H9 (cell line): ENCODE results near the gene SLC7A6. TPM values are rescaled to one million over a fixed set of nuclear protein-coding genes. Genes with fewer than 3 reads are reported as not detected.

ENCODE experiments used
- DNase-seq: peaks from one replicate; pipeline ENCODE4 v3.0.0-alpha.2; 2017
- H2AFZ ChIP-seq: one replicate; pipeline ENCODE4 v1.6.1; 2013; ENCODE audit warnings: mild to moderate bottlenecking, low read length, control low read depth, moderate library complexity
- H2AK5ac ChIP-seq: 2 replicates; pipeline ENCODE4 v1.6.1; 2013; ENCODE audit warnings: low read length, control low read depth, mixed read lengths; ENCODE audit not compliant: insufficient read length
- H2BK120ac ChIP-seq: one replicate; pipeline ENCODE4 v1.6.1; 2013; ENCODE audit warnings: low read depth, mild to moderate bottlenecking, low read length, control low read depth, inconsistent platforms; ENCODE audit not compliant: poor library complexity, severe bottlenecking
- H2BK12ac ChIP-seq: 2 replicates; pipeline ENCODE4 v1.6.1; 2013; ENCODE audit warnings: low read length, control low read depth, mixed read lengths, low read depth; ENCODE audit not compliant: insufficient read length
- H2BK15ac ChIP-seq: 2 replicates; pipeline ENCODE4 v1.6.1; 2013; ENCODE audit warnings: low read depth, low read length, control low read depth
- H2BK20ac ChIP-seq: one replicate; pipeline ENCODE4 v1.6.1; 2013; ENCODE audit warnings: low read depth, mild to moderate bottlenecking, low read length, control low read depth, inconsistent platforms; ENCODE audit not compliant: poor library complexity, severe bottlenecking
- H2BK5ac ChIP-seq: 2 replicates; pipeline ENCODE4 v1.6.1; 2013; ENCODE audit warnings: low read length, control low read depth, mixed read lengths; ENCODE audit not compliant: insufficient read length
- H3K14ac ChIP-seq: 2 replicates; pipeline ENCODE4 v1.6.1; 2013; ENCODE audit warnings: low read length, control low read depth; ENCODE audit not compliant: insufficient read depth
- H3K18ac ChIP-seq: 2 replicates; pipeline ENCODE4 v1.6.1; 2013; ENCODE audit warnings: low read depth, mild to moderate bottlenecking, mixed read lengths, low read length, control low read depth; ENCODE audit not compliant: insufficient read length
- H3K23ac ChIP-seq: 2 replicates; pipeline ENCODE4 v1.6.1; 2013; ENCODE audit warnings: low read length, control low read depth, mixed read lengths, low read depth; ENCODE audit not compliant: insufficient read length
- H3K23me2 ChIP-seq: 2 replicates; pipeline ENCODE4 v1.6.1; 2013; ENCODE audit warnings: low read depth, mild to moderate bottlenecking, mixed read lengths, low read length, control low read depth; ENCODE audit not compliant: insufficient read length, poor library complexity, severe bottlenecking
- H3K27ac ChIP-seq: 2 replicates; pipeline ENCODE4 v1.5.1; 2013; ENCODE audit warnings: low read length, control low read depth, mixed read lengths, low read depth; ENCODE audit not compliant: insufficient read length
- H3K27me3 ChIP-seq: 2 replicates; pipeline ENCODE4 v1.6.1; 2013; ENCODE audit warnings: low read length, control low read depth, inconsistent platforms; ENCODE audit not compliant: insufficient read depth
- H3K4ac ChIP-seq: 2 replicates; pipeline ENCODE4 v1.6.1; 2013; ENCODE audit warnings: low read depth, mild to moderate bottlenecking, control low read depth, inconsistent platforms, low read length, moderate library complexity
- H3K4me1 ChIP-seq: 2 replicates; pipeline ENCODE4 v1.6.1; 2013; ENCODE audit warnings: low read length, control low read depth, inconsistent platforms; ENCODE audit not compliant: insufficient read depth
- H3K4me2 ChIP-seq: 2 replicates; pipeline ENCODE4 v1.6.1; 2013; ENCODE audit warnings: low read length, control low read depth, mixed read lengths; ENCODE audit not compliant: insufficient read length, insufficient read depth
- H3K56ac ChIP-seq: 2 replicates; pipeline ENCODE4 v1.6.1; 2013; ENCODE audit warnings: low read depth, mild to moderate bottlenecking, mixed read lengths, low read length, control low read depth; ENCODE audit not compliant: insufficient read length
- H3K79me1 ChIP-seq: 2 replicates; pipeline ENCODE4 v1.6.1; 2013; ENCODE audit warnings: low read depth, mild to moderate bottlenecking, moderate library complexity, low read length, control low read depth, inconsistent platforms; ENCODE audit not compliant: insufficient read depth, poor library complexity, severe bottlenecking
- H3K79me2 ChIP-seq: 2 replicates; pipeline ENCODE4 v1.6.1; 2013; ENCODE audit warnings: low read length, control low read depth, inconsistent platforms; ENCODE audit not compliant: insufficient read depth
- H3K9ac ChIP-seq: 2 replicates; pipeline ENCODE4 v1.6.1; 2013; ENCODE audit warnings: low read length, control low read depth, mixed read lengths; ENCODE audit not compliant: insufficient read length; ENCODE audit errors: extremely low read depth
- H3K9me3 ChIP-seq: one replicate; pipeline ENCODE4 v1.6.1; 2013; ENCODE audit warnings: low read depth, low read length, inconsistent platforms; ENCODE audit not compliant: control insufficient read depth
- H3T11ph ChIP-seq: one replicate; pipeline ENCODE4 v1.6.1; 2013; ENCODE audit warnings: mild to moderate bottlenecking, low read length, control low read depth, inconsistent platforms
- H4K20me1 ChIP-seq: one replicate; pipeline ENCODE4 v1.6.1; 2013; ENCODE audit not compliant: control insufficient read depth, insufficient read length, insufficient read depth
- H4K5ac ChIP-seq: 2 replicates; pipeline ENCODE4 v1.6.1; 2013; ENCODE audit warnings: low read depth, mild to moderate bottlenecking, mixed read lengths, low read length, control low read depth; ENCODE audit not compliant: insufficient read length
- H4K8ac ChIP-seq: replicated peaks from 2 replicates; pipeline ENCODE4 v1.6.1; 2013; ENCODE audit warnings: low read length, control low read depth, mixed read lengths, low read depth; ENCODE audit not compliant: insufficient read length
- H4K91ac ChIP-seq: 2 replicates; pipeline ENCODE4 v1.6.1; 2013; ENCODE audit warnings: low read depth, mild to moderate bottlenecking, moderate library complexity, mixed read lengths, low read length, control low read depth; ENCODE audit not compliant: insufficient read length
- H3K27ac Mint-ChIP-seq, 3 experiments: 2 replicates in 2 of 3; 3 replicates in 1 of 3; pipeline ENCODE4 v1.8.0; 2020 to 2021; ENCODE audit warnings: mixed read lengths in 3 of 3, mild to moderate bottlenecking in 1 of 3, moderate library complexity in 1 of 3
- H3K27me3 Mint-ChIP-seq: 2 replicates; pipeline ENCODE4 v1.8.0; 2021; ENCODE audit warnings: low read depth, mild to moderate bottlenecking, moderate library complexity, mixed read lengths
- H3K36me3 Mint-ChIP-seq, 3 experiments: 2 replicates in 2 of 3; 3 replicates in 1 of 3; pipeline ENCODE4 v1.8.0; 2020 to 2021; ENCODE audit warnings: low read depth in 3 of 3, mixed read lengths in 3 of 3; ENCODE audit not compliant: insufficient read depth in 1 of 3
- H3K4me1 Mint-ChIP-seq, 2 experiments: 2 replicates each; pipeline ENCODE4 v1.8.0; 2020; ENCODE audit warnings: mixed read lengths in 2 of 2
- H3K4me3 Mint-ChIP-seq, 2 experiments: 2 replicates in 1 of 2; 3 replicates in 1 of 2; pipeline ENCODE4 v1.8.0; 2020 to 2021; ENCODE audit warnings: mild to moderate bottlenecking in 2 of 2, mixed read lengths in 2 of 2, moderate library complexity in 1 of 2
- H3K9me3 Mint-ChIP-seq, 2 experiments: 2 replicates in 1 of 2; 3 replicates in 1 of 2; pipeline ENCODE4 v1.8.0; 2020; ENCODE audit warnings: mild to moderate bottlenecking in 2 of 2, mixed read lengths in 2 of 2, moderate library complexity in 1 of 2
- CTCF ChIP-seq: fragments of 200-600 bp; sonication (generic); conservative IDR thresholded peaks from 3 replicates; pipeline ENCODE4 v1.8.0; 2021; ENCODE audit warnings: antibody characterized with exemption, mild to moderate bottlenecking
- WGBS: extraction: QIAGEN DNeasy Blood & Tissue Kit; methylation state at CpG from one replicate; pipeline ENCODE4 v1.1.7; 2013; ENCODE audit warnings: missing lambda C conversion rate, low lambda C conversion rate, mixed read lengths; ENCODE audit not compliant: insufficient read length; ENCODE audit errors: extremely low coverage; 5-methylcytosine and 5-hydroxymethylcytosine counted together
- total RNA-seq: library from RNA; stranded (reverse); gene quantifications from 2 replicates; pipeline ENCODE4 v1.2.1, GENCODE V29; 2021

The SLC7A6 gene
- total RNA-seq, 1 experiment from 2014 or later, result 21.1 TPM

- peaks cover 14 to 16% of the 10 kb centered on the region in 2 experiments for H3K4me1 Mint-ChIP-seq
- no peak overlapping the region for H4K5ac ChIP-seq
- H2BK120ac ChIP-seq, result no peak overlapping the region
- no CpG with 5 or more reads among the region's 4 CpGs for WGBS
- H3K9me3 Mint-ChIP-seq, result no peaks in the 10 kb centered on the region
- peak overlapping the region in 2 of 3 experiments; percentile 34 to 48; a peak in 3 of 7 replicates for H3K27ac Mint-ChIP-seq
- H3K79me1 ChIP-seq, result peaks cover 3% of the 10 kb centered on the region
- no peak overlapping the region for H3K14ac ChIP-seq
- H3K23ac ChIP-seq, result no peak overlapping the region
- peaks cover 16 to 25% (median 16%) of the 10 kb centered on the region in 3 experiments; a peak in 5 of 7 replicates for H3K36me3 Mint-ChIP-seq
- no peak overlapping the region for H3K18ac ChIP-seq
- no peak overlapping the region for H3T11ph ChIP-seq
- H3K4ac ChIP-seq, result no peak overlapping the region
- H2BK15ac ChIP-seq, result no peak overlapping the region
- no peaks in the 10 kb centered on the region for H3K23me2 ChIP-seq
- no peak overlapping the region for H2BK20ac ChIP-seq
- H3K9ac ChIP-seq, result no peak overlapping the region
- no peak overlapping the region for H3K56ac ChIP-seq
- H3K4me3 Mint-ChIP-seq, result no peak overlapping the region
- no peak for TF ChIP-seq CTCF
- no peaks in the 10 kb centered on the region for H3K27me3 ChIP-seq
- H3K27ac ChIP-seq, result no peak overlapping the region
- no peak overlapping the region for H2AFZ ChIP-seq
- H3K4me2 ChIP-seq, result no peak overlapping the region
- no peak overlapping the region for H2BK5ac ChIP-seq
- DNase-seq, result no peak
- H3K27me3 Mint-ChIP-seq, result no peaks in the 10 kb centered on the region
- peaks cover 1% of the 10 kb centered on the region; the same call in 1 of the 2 replicates for H3K79me2 ChIP-seq
- no peaks in the 10 kb centered on the region for H4K20me1 ChIP-seq
- H2AK5ac ChIP-seq, result no peak overlapping the region
- no peak overlapping the region for H4K8ac ChIP-seq
- H3K4me1 ChIP-seq, result peaks cover 4% of the 10 kb centered on the region; the same call in 1 of the 2 replicates
- no peak overlapping the region for H4K91ac ChIP-seq
- H3K9me3 ChIP-seq, result no peaks in the 10 kb centered on the region
- H2BK12ac ChIP-seq, result no peak overlapping the region
These were observed 8.3 kb downstream of the SLC7A6 start for GRCh38 chr16:68272507-68273209.
